Ascending aorta (tissue), 2 donors: ENCODE results near the gene MS4A4E. TPM values are rescaled to one million over a fixed set of nuclear protein-coding genes. Genes with fewer than 3 reads are reported as not detected.

ENCODE experiments used
- DNase-seq, 2 donors: peaks; one replicate each; pipeline ENCODE4 v3.0.0-alpha.2; 2019; ENCODE audit warnings: low spot score in 2 of 2
- H3K27ac ChIP-seq, 2 donors: fragments of 200-600 bp; sonication (generic); one replicate each; pipeline ENCODE4 v1.5.1; 2016 to 2017; ENCODE audit warnings: mild to moderate bottlenecking in 1 of 2
- H3K27me3 ChIP-seq: fragments of 200-600 bp; sonication (generic); one replicate; pipeline ENCODE4 v1.5.1; 2017
- H3K36me3 ChIP-seq, 2 donors: fragments of 200-600 bp; sonication (generic); one replicate each; pipeline ENCODE4 v1.5.1; 2016
- H3K4me1 ChIP-seq, 2 donors: fragments of 200-600 bp; sonication (generic); one replicate each; pipeline ENCODE4 v1.5.1; 2016 to 2017; ENCODE audit warnings: mild to moderate bottlenecking in 1 of 2
- H3K4me3 ChIP-seq, 2 donors: fragments of 200-600 bp; sonication (generic); one replicate each; pipeline ENCODE4 v1.5.1; 2016 to 2017; ENCODE audit warnings: mild to moderate bottlenecking in 1 of 2
- H3K9me3 ChIP-seq, 2 donors: fragments of 200-600 bp; sonication (generic); one replicate each; pipeline ENCODE4 v1.5.1; 2016
- CTCF ChIP-seq, 3 experiments: fragments of 200-600 bp in 2 of 3; fragments of 450-650 bp in 1 of 3; sonication (generic) in 2 of 3; IDR thresholded peaks; one replicate each; pipeline ENCODE4 v1.5.1; 2016 to 2019; ENCODE audit warnings: antibody characterized with exemption in 3 of 3, mild to moderate bottlenecking in 1 of 3, moderate library complexity in 1 of 3
- intact Hi-C: fragments of 100-400 bp; cut with DNase I; formaldehyde crosslinking; loops from one replicate; pipeline ENCODE4 v1.15.1; 2023
- total RNA-seq: library from RNA; depleted of rRNA; stranded (reverse); fragments of >200 nt; gene quantifications from one replicate; pipeline ENCODE4 v1.1.0, GENCODE V29; 2016

Gene MS4A4E
- total RNA-seq, 1 donor from 2014 or later, result 0.75 TPM

- intact Hi-C loops, result no loop called here
- no peaks in the 10 kb centered on the region for H3K9me3 ChIP-seq
- TF ChIP-seq CTCF (IDR thresholded peaks at IDR 0.05), result no peak
- H3K4me1 ChIP-seq, result no peaks in the 10 kb centered on the region
- no peak overlapping the region for H3K4me3 ChIP-seq
- no peak for DNase-seq
- H3K27ac ChIP-seq, result no peak overlapping the region
- H3K36me3 ChIP-seq, result no peaks in the 10 kb centered on the region
- no peaks in the 10 kb centered on the region for H3K27me3 ChIP-seq
These were observed 28.6 kb downstream of the MS4A4E start for GRCh38 chr11:60214386-60214785.

- no peak for DNase-seq
- Histone ChIP-seq H3K27me3 (no peaks in the 10 kb centered on the region), H3K36me3 (no peaks in the 10 kb centered on the region), H3K4me3 (no peak overlapping the region), H3K27ac (no peak overlapping the region), H3K9me3 (no peaks in the 10 kb centered on the region), H3K4me1 (no peaks in the 10 kb centered on the region)
- no peak for TF ChIP-seq CTCF (IDR thresholded peaks at IDR 0.05)
- intact Hi-C loops, result no loop called here
These were observed 31.7 kb downstream of the MS4A4E start for GRCh38 chr11:60211206-60211605.

- TF ChIP-seq CTCF (IDR thresholded peaks at IDR 0.05), result no peak
- no peak for DNase-seq
- H3K27ac ChIP-seq, result no peak overlapping the region
- H3K4me3 ChIP-seq, result no peak overlapping the region
- H3K27me3 ChIP-seq, result no peaks in the 10 kb centered on the region
- H3K4me1 ChIP-seq, result no peaks in the 10 kb centered on the region
- H3K9me3 ChIP-seq, result no peaks in the 10 kb centered on the region
- intact Hi-C loops, result no loop called here
- no peaks in the 10 kb centered on the region for H3K36me3 ChIP-seq
These were observed 33.0 kb downstream of the MS4A4E start for GRCh38 chr11:60209977-60210376.

- Histone ChIP-seq H3K36me3 (no peaks in the 10 kb centered on the region), H3K4me1 (no peaks in the 10 kb centered on the region), H3K9me3 (no peaks in the 10 kb centered on the region), H3K27me3 (no peaks in the 10 kb centered on the region), H3K27ac (no peak overlapping the region), H3K4me3 (no peak overlapping the region)
- TF ChIP-seq CTCF (IDR thresholded peaks at IDR 0.05), result no peak
- no peak for DNase-seq
- intact Hi-C loops, result no loop called here
These were observed 34.0 kb downstream of the MS4A4E start for GRCh38 chr11:60208951-60209350.

GRCh38 chr11:60208146-60208895 lies 34.6 kb downstream of the MS4A4E start:
- Histone ChIP-seq H3K4me1 (no peaks in the 10 kb centered on the region), H3K36me3 (no peaks in the 10 kb centered on the region), H3K27ac (no peak overlapping the region), H3K9me3 (no peaks in the 10 kb centered on the region), H3K4me3 (no peak overlapping the region), H3K27me3 (no peaks in the 10 kb centered on the region)
- TF ChIP-seq CTCF (IDR thresholded peaks at IDR 0.05), result no peak
- no peak for DNase-seq
- intact Hi-C loops, result no loop called here

- Histone ChIP-seq H3K27me3 (no peaks in the 10 kb centered on the region), H3K4me1 (no peaks in the 10 kb centered on the region), H3K36me3 (no peaks in the 10 kb centered on the region), H3K4me3 (no peak overlapping the region), H3K9me3 (no peaks in the 10 kb centered on the region), H3K27ac (no peak overlapping the region)
- intact Hi-C loops, result no loop called here
- no peak for TF ChIP-seq CTCF (IDR thresholded peaks at IDR 0.05)
- no peak for DNase-seq
These were observed 36.3 kb downstream of the MS4A4E start for GRCh38 chr11:60206616-60207015.
